GM13976 (cell line): ENCODE measurements around the gene FAXDC2.

Experiments used
- DNase-seq: peaks from one replicate; pipeline ENCODE4 v3.0.0; 2012; ENCODE audit warnings: low spot score
- in situ Hi-C: fragments of 300-500 bp; cut with MboI; formaldehyde crosslinking; loops from one replicate; pipeline ENCODE4 v1.12.0; 2022; ENCODE audit warnings: low sequenced_read_pairs, mixed read lengths, inconsistent platforms; ENCODE audit not compliant: unreplicated experiment
- TF ChIP-seq, protein P1 (sequence below): IDR thresholded peaks from 2 replicates; pipeline ENCODE4 v1.5.1; 2012; ENCODE audit warnings: borderline replicate concordance, mild to moderate bottlenecking; ENCODE audit not compliant: insufficient read depth; ENCODE audit errors: extremely low read depth, missing control alignments, control extremely low read depth

Gene FAXDC2

DNA sequence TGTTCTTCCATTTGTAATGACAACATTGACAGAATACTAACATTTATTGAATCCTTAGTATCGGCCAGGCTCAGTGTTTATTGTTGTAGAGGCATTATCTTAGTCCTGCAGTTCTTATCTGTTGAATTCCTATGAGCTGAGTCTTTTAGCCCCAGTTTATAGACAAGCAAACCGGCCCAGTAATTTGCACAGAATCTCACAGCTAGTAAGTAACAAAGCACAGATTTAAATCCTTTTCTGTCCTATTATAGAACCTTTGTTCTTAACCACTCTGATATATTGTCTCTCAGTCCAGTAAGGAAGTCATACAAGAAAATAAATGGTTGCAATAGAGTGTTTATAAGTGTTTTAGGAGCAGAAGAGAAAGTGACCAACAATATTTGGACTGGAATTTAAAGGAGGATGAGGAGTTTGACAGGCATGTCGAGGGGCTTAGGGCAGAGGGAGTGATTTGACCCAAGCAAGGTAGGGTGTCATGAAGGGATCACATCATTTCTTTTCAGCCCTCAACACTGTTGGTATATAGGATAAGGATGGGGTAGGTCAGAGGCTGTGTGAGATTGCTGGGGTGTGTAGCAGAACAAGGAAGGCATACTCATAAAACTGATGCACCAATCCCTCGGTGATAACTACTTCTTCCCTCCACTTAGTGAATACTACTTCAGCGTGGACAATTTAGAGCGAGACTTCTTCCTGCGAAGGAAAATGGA lies 55.7 kb downstream of the FAXDC2 start:
- DNase-seq, result no peak
- TF ChIP-seq, protein P1, sequence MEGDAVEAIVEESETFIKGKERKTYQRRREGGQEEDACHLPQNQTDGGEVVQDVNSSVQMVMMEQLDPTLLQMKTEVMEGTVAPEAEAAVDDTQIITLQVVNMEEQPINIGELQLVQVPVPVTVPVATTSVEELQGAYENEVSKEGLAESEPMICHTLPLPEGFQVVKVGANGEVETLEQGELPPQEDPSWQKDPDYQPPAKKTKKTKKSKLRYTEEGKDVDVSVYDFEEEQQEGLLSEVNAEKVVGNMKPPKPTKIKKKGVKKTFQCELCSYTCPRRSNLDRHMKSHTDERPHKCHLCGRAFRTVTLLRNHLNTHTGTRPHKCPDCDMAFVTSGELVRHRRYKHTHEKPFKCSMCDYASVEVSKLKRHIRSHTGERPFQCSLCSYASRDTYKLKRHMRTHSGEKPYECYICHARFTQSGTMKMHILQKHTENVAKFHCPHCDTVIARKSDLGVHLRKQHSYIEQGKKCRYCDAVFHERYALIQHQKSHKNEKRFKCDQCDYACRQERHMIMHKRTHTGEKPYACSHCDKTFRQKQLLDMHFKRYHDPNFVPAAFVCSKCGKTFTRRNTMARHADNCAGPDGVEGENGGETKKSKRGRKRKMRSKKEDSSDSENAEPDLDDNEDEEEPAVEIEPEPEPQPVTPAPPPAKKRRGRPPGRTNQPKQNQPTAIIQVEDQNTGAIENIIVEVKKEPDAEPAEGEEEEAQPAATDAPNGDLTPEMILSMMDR, result no peak
- in situ Hi-C loops, result no loop called here

- in situ Hi-C loops, result no loop called here
- no peak for DNase-seq
These were observed 56.5 kb downstream of the FAXDC2 start for GRCh38 chr5:154793599-154794524.

GRCh38 chr5:154791535-154791934 lies 58.9 kb downstream of the FAXDC2 start:
- TF ChIP-seq, protein P1, result no peak
- in situ Hi-C loops, result no loop called here
- DNase-seq, result no peak

More at GRCh38 chr5:154793599-154794524, 56.5 kb downstream of the FAXDC2 start:
- TF ChIP-seq, protein P1, result no peak

- no peak for DNase-seq
- in situ Hi-C loops, result no loop called here
- TF ChIP-seq, protein P1, result no peak
These were observed 62.2 kb downstream of the FAXDC2 start for GRCh38 chr5:154788212-154788611.

DNA sequence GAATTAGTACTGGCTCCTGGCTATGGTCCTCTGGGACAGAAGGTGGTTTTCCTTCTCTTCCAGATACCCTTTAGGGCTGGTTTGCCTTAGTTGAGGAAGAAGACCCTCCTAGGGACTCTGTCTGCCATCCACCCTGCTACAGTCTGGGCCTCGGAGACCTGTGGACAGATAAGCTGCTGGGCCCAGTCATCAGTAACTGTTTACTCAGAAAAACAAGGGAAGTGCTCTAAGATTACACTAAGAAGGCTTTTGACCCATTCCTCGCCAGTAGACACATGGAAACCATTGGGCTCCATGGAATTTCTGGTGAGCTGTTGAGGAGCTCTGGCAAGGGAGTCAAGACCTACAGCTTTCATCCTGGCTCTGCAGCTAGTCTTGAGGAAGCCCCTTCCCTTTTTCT lies 64.0 kb downstream of the FAXDC2 start:
- in situ Hi-C loops, result no loop called here
- no peak for DNase-seq
- TF ChIP-seq, protein P1, result no peak

- TF ChIP-seq, protein P1, result no peak
- in situ Hi-C loops, result no loop called here
- DNase-seq, result no peak
These were observed 65.5 kb downstream of the FAXDC2 start for GRCh38 chr5:154784856-154785255.
